Bronchus fibroblast of lung (primary cell): ENCODE data around the gene UBL3. TPM values are rescaled to one million over a fixed set of nuclear protein-coding genes. Genes with fewer than 3 reads are reported as not detected.

Experiments used
- total RNA-seq: library from RNA; depleted of rRNA; stranded (reverse); fragments of >200 nt; gene quantifications from 2 replicates; pipeline ENCODE4 v1.2.3, GENCODE V29; 2015

The UBL3 gene
- total RNA-seq = 5.5 and 5.7 TPM in 2 replicates

GRCh38 chr13:29850213-29850898, at the start of gene UBL3:
TSS of gene UBL3 (minus strand) at chr13:29850617. CDS start at chr13:29849538, 1,079 bp downstream.

